HEK293 (cell line): ENCODE measurements around the gene SHROOM3.

ENCODE experiments used
- CTCF ChIA-PET: fragments of 350-600 bp; formaldehyde crosslinking; extraction: SDS; loops from one replicate; lab custom pipeline; 2021; ENCODE audit warnings: antibody characterized with exemption; lab: Yijun Ruan, JAX
- POLR2A ChIA-PET: fragments of 300-600 bp; formaldehyde crosslinking; extraction: SDS; loops from one replicate; lab custom pipeline; 2020; ENCODE audit warnings: antibody characterized with exemption, inconsistent platforms; lab: Yijun Ruan, JAX
- H3K27ac ChIP-seq: fragments of 200-500 bp; sonication (Bioruptor generic); 2 replicates; pipeline ENCODE4 v1.5.1; 2014; ENCODE audit warnings: low read depth, low read length, control low read depth, inconsistent platforms; ENCODE audit errors: extremely low read depth
- H3K36me3 ChIP-seq, 2 experiments: fragments of 200-500 bp in 1 of 2; sonication (Bioruptor generic) in 1 of 2; 1 replicate in 1 of 2; 2 replicates in 1 of 2; pipeline ENCODE4 v1.5.1; 2014 to 2017; ENCODE audit warnings: inconsistent platforms in 2 of 2, low read length in 2 of 2; ENCODE audit not compliant: control insufficient read depth in 2 of 2, insufficient read depth in 1 of 2
- H3K4me1 ChIP-seq: fragments of 200-500 bp; sonication (Bioruptor generic); 2 replicates; pipeline ENCODE4 v1.5.1; 2014; ENCODE audit warnings: mild to moderate bottlenecking, low read length, inconsistent platforms; ENCODE audit not compliant: control insufficient read depth, insufficient read depth
- H3K4me3 ChIP-seq: 2 replicates; pipeline ENCODE4 v1.5.1; 2011; ENCODE audit warnings: low read depth, mild to moderate bottlenecking, control low read depth, low read length, moderate library complexity
- H3K9me3 ChIP-seq: fragments of 200-500 bp; sonication (Bioruptor generic); 2 replicates; pipeline ENCODE4 v1.5.1; 2014; ENCODE audit warnings: low read depth, low read length, inconsistent platforms; ENCODE audit not compliant: control insufficient read depth, insufficient read depth
- OSR2 ChIP-seq: fragments of 450-650 bp; formaldehyde crosslinking; IDR thresholded peaks from 2 replicates; pipeline ENCODE4 v1.5.1; 2016; ENCODE audit warnings: missing biosample characterization, missing genetic modification characterization
- SP7 ChIP-seq: fragments of 450-650 bp; formaldehyde crosslinking; IDR thresholded peaks from 2 replicates; pipeline ENCODE4 v1.5.1; 2016; ENCODE audit warnings: missing biosample characterization, missing genetic modification characterization
- ZBTB48 ChIP-seq: fragments of 450-650 bp; formaldehyde crosslinking; IDR thresholded peaks from 2 replicates; pipeline ENCODE4 v1.5.1; 2016; ENCODE audit warnings: missing biosample characterization, missing genetic modification characterization
- ZNF121 ChIP-seq: fragments of 450-650 bp; formaldehyde crosslinking; IDR thresholded peaks from 2 replicates; pipeline ENCODE4 v1.5.1; 2016; ENCODE audit warnings: missing biosample characterization, missing genetic modification characterization
- ZNF132 ChIP-seq: fragments of 450-650 bp; formaldehyde crosslinking; IDR thresholded peaks from 2 replicates; pipeline ENCODE4 v1.5.1; 2017; ENCODE audit warnings: missing biosample characterization, missing genetic modification characterization, borderline replicate concordance
- ZNF561 ChIP-seq: fragments of 450-650 bp; IDR thresholded peaks from 2 replicates; pipeline ENCODE4 v1.5.1; 2018; ENCODE audit warnings: missing biosample characterization, missing genetic modification characterization, borderline replicate concordance
- ZNF571 ChIP-seq: fragments of 450-650 bp; formaldehyde crosslinking; IDR thresholded peaks from 2 replicates; pipeline ENCODE4 v1.5.0; 2017; ENCODE audit warnings: missing biosample characterization, missing genetic modification characterization
- ZNF585B ChIP-seq: fragments of 450-650 bp; formaldehyde crosslinking; IDR thresholded peaks from 2 replicates; pipeline ENCODE4 v1.5.1; 2016; ENCODE audit warnings: missing biosample characterization, missing genetic modification characterization
- ZNF677 ChIP-seq: fragments of 450-650 bp; IDR thresholded peaks from 2 replicates; pipeline ENCODE4 v1.5.0; 2018; ENCODE audit warnings: missing biosample characterization, mild to moderate bottlenecking, missing genetic modification characterization, moderate library complexity
- TF ChIP-seq, protein P1 (sequence below): fragments of 450-650 bp; formaldehyde crosslinking; IDR thresholded peaks from 2 replicates; pipeline ENCODE4 v1.5.1; 2016; ENCODE audit warnings: missing biosample characterization, missing genetic modification characterization
- TF ChIP-seq, protein P2 (sequence below): fragments of 450-650 bp; formaldehyde crosslinking; IDR thresholded peaks from 2 replicates; pipeline ENCODE4 v1.5.1; 2016; ENCODE audit warnings: missing biosample characterization, missing genetic modification characterization
- TF ChIP-seq, protein P3 (sequence below): fragments of 450-650 bp; formaldehyde crosslinking; IDR thresholded peaks from 2 replicates; pipeline ENCODE4; 2016; ENCODE audit warnings: missing biosample characterization, missing genetic modification characterization
- TF ChIP-seq, protein P4 (sequence below): fragments of 450-650 bp; formaldehyde crosslinking; optimal IDR thresholded peaks from 2 replicates; pipeline ENCODE3; 2016; ENCODE audit warnings: missing biosample characterization, mild to moderate bottlenecking, missing genetic modification characterization
- TF ChIP-seq, protein P5 (sequence below): fragments of 450-650 bp; formaldehyde crosslinking; IDR thresholded peaks from 2 replicates; pipeline ENCODE4 v1.5.1; 2016; ENCODE audit warnings: missing biosample characterization, missing genetic modification characterization

The SHROOM3 gene

DNA sequence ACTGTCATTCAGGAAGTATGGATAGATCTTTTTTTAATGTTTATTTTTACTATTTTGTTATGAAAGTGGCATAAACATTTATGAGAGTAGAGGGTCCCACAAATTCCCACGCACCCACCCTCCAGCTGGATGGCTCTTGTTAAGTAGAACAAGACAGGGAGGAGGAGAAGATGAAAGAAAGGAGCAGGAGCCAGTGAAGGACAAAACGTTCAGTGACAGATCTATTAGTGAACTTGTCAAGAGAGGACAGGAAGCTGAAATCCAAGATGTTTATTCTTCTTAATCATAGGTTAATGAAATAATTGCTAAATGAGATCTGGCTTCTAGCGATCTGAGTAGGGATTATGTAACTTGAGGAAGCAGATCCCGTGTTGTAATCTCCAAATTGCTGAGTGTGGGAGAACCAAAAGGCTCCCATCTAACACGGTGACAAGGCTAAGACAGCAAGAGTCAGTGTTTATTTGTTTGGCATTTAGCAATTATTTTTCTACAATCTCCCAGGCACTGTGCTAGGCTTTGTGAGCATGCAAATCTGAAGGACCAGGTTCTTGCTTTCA lies 162.5 kb downstream of the SHROOM3 start:
- H3K36me3 ChIP-seq, result no peaks in the 10 kb centered on the region
- CTCF ChIA-PET, result interaction anchor here (1.5 kb wide), 1 partner anchor 11 kb away, joined by 4 read pairs; no protein-coding TSS in a partner anchor
- POLR2A ChIA-PET, result no interaction called here
- no peak for TF ChIP-seq ZNF132 (tag by site-specific recombination)
- TF ChIP-seq SP7 (tag by site-specific recombination), result peak; percentile 62; the same call in 1 of the 2 replicates
- TF ChIP-seq, protein P1, sequence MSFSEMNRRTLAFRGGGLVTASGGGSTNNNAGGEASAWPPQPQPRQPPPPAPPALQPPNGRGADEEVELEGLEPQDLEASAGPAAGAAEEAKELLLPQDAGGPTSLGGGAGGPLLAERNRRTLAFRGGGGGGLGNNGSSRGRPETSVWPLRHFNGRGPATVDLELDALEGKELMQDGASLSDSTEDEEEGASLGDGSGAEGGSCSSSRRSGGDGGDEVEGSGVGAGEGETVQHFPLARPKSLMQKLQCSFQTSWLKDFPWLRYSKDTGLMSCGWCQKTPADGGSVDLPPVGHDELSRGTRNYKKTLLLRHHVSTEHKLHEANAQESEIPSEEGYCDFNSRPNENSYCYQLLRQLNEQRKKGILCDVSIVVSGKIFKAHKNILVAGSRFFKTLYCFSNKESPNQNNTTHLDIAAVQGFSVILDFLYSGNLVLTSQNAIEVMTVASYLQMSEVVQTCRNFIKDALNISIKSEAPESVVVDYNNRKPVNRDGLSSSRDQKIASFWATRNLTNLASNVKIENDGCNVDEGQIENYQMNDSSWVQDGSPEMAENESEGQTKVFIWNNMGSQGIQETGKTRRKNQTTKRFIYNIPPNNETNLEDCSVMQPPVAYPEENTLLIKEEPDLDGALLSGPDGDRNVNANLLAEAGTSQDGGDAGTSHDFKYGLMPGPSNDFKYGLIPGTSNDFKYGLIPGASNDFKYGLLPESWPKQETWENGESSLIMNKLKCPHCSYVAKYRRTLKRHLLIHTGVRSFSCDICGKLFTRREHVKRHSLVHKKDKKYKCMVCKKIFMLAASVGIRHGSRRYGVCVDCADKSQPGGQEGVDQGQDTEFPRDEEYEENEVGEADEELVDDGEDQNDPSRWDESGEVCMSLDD (tag by site-specific recombination), result no peak
- TF ChIP-seq, protein P2, sequence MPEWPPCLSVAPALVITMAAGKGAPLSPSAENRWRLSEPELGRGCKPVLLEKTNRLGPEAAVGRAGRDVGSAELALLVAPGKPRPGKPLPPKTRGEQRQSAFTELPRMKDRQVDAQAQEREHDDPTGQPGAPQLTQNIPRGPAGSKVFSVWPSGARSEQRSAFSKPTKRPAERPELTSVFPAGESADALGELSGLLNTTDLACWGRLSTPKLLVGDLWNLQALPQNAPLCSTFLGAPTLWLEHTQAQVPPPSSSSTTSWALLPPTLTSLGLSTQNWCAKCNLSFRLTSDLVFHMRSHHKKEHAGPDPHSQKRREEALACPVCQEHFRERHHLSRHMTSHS, result no peak
- peak; percentile 54; the same call in 1 of the 2 replicates for TF ChIP-seq OSR2
- no peak for TF ChIP-seq ZNF561
- TF ChIP-seq ZNF585B (tag by site-specific recombination), result peak; percentile 40; the same call in 1 of the 2 replicates
- no peaks in the 10 kb centered on the region for H3K4me1 ChIP-seq
- no peak overlapping the region for H3K27ac ChIP-seq
- H3K4me3 ChIP-seq, result no peak overlapping the region
- no peaks in the 10 kb centered on the region for H3K9me3 ChIP-seq

DNA sequence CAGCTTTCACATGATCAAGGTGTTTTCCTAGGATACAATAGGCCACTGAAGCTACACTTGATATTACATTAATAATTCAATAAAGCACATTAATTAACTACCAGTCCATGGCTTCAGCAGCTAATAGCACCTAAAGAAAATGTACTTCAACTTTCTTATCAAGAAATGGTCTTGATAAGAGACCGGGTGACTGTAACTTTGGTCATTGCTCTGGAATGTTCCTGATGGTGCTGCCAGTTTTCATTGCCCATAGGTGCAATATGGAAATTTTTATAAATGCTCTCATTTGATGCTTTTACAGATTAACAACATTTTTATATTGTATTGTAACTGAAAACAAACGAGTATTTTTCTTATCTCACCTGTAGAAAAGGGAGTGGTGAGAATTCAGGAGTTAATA lies 165.4 kb downstream of the SHROOM3 start:
- Histone ChIP-seq H3K36me3 (no peaks in the 10 kb centered on the region), H3K4me1 (no peaks in the 10 kb centered on the region)
- CTCF ChIA-PET, result no interaction called here

More for the DNA sequence above, 165.4 kb downstream of the SHROOM3 start:
- TF ChIP-seq ZNF571 (tag by site-specific recombination), result no peak
- TF ChIP-seq ZNF121, result no peak
- no peak for TF ChIP-seq ZNF677 (tag by site-specific recombination)
- TF ChIP-seq, protein P3, sequence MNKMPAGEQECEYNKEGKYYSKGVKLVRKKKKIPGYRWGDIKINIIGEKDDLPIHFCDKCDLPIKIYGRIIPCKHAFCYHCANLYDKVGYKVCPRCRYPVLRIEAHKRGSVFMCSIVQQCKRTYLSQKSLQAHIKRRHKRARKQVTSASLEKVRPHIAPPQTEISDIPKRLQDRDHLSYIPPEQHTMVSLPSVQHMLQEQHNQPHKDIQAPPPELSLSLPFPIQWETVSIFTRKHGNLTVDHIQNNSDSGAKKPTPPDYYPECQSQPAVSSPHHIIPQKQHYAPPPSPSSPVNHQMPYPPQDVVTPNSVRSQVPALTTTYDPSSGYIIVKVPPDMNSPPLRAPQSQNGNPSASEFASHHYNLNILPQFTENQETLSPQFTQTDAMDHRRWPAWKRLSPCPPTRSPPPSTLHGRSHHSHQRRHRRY (tag by site-specific recombination), result no peak
- TF ChIP-seq ZBTB48 (tag by site-specific recombination), result no peak
- TF ChIP-seq, protein P4, sequence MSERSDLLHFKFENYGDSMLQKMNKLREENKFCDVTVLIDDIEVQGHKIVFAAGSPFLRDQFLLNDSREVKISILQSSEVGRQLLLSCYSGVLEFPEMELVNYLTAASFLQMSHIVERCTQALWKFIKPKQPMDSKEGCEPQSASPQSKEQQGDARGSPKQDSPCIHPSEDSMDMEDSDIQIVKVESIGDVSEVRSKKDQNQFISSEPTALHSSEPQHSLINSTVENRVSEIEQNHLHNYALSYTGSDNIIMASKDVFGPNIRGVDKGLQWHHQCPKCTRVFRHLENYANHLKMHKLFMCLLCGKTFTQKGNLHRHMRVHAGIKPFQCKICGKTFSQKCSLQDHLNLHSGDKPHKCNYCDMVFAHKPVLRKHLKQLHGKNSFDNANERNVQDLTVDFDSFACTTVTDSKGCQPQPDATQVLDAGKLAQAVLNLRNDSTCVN (tag by site-specific recombination), result no peak
- TF ChIP-seq, protein P5, sequence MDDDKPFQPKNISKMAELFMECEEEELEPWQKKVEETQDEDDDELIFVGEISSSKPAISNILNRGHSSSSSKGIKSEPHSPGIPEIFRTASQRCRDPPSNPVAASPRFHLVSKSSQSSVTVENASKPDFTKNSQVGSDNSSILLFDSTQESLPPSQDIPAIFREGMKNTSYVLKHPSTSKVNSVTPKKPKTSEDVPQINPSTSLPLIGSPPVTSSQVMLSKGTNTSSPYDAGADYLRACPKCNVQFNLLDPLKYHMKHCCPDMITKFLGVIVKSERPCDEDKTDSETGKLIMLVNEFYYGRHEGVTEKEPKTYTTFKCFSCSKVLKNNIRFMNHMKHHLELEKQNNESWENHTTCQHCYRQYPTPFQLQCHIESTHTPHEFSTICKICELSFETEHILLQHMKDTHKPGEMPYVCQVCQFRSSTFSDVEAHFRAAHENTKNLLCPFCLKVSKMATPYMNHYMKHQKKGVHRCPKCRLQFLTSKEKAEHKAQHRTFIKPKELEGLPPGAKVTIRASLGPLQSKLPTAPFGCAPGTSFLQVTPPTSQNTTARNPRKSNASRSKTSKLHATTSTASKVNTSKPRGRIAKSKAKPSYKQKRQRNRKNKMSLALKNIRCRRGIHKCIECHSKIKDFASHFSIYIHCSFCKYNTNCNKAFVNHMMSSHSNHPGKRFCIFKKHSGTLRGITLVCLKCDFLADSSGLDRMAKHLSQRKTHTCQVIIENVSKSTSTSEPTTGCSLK, result no peak
- H3K9me3 ChIP-seq, result no peaks in the 10 kb centered on the region
- H3K27ac ChIP-seq, result no peak overlapping the region
- POLR2A ChIA-PET, result no interaction called here
- no peak overlapping the region for H3K4me3 ChIP-seq
